Stimulated activated memory B cell treated with anti-CD40 and anti-IgM and Interleukin-4, amounts not matched to agents 10 μg/mL and 1 μg/mL and 100 μg/mL, for 72 hours (primary cell): ENCODE data around the gene CHD9.
A peak's percentile ranks its signal among the peaks of the same experiment; 100 is the strongest.
"Not testable (repeated sequence)": the region's sequence is repeated elsewhere in the genome, so short reads cannot be mapped to it uniquely, and the experiment has no call there.

Experiments
- ATAC-seq: fragments of 150-1000 bp; cut with Tn5 transposase; 2 replicates; pipeline ENCODE4 v1.10.0; 2021
- H3K27ac Mint-ChIP-seq: one replicate; pipeline ENCODE4 v1.8.0; 2022; ENCODE audit warnings: mild to moderate bottlenecking, mixed read lengths
- H3K27me3 Mint-ChIP-seq: one replicate; pipeline ENCODE4 v1.8.0; 2022; ENCODE audit warnings: mixed read lengths
- H3K36me3 Mint-ChIP-seq: one replicate; pipeline ENCODE4 v1.8.0; 2022; ENCODE audit warnings: mixed read lengths
- H3K4me1 Mint-ChIP-seq: one replicate; pipeline ENCODE4 v1.8.0; 2022; ENCODE audit warnings: mixed read lengths
- H3K4me3 Mint-ChIP-seq: one replicate; pipeline ENCODE4 v1.8.0; 2022; ENCODE audit warnings: mild to moderate bottlenecking, moderate library complexity, mixed read lengths
- H3K9me3 Mint-ChIP-seq: one replicate; pipeline ENCODE4 v1.8.0; 2022; ENCODE audit warnings: mixed read lengths

Gene CHD9

GRCh38 chr16:53042235-53042701 is 12.5 kb upstream of the CHD9 start:
- ATAC-seq: no peak
- no peaks in the 10 kb centered on the region for H3K36me3 Mint-ChIP-seq
- H3K27ac Mint-ChIP-seq: no peak overlapping the region
- peaks cover 20% of the 10 kb centered on the region for H3K27me3 Mint-ChIP-seq
- H3K4me3 Mint-ChIP-seq: no peak overlapping the region
- H3K9me3 Mint-ChIP-seq: peaks cover 4% of the 10 kb centered on the region
- H3K4me1 Mint-ChIP-seq: peaks cover 9% of the 10 kb centered on the region

- H3K27ac Mint-ChIP-seq: no peak overlapping the region
- ATAC-seq: no peak
- H3K27me3 Mint-ChIP-seq: peaks cover 20% of the 10 kb centered on the region
- H3K9me3 Mint-ChIP-seq: peaks cover 8% of the 10 kb centered on the region
- no peaks in the 10 kb centered on the region for H3K36me3 Mint-ChIP-seq
- peaks cover 9% of the 10 kb centered on the region for H3K4me1 Mint-ChIP-seq
- no peak overlapping the region for H3K4me3 Mint-ChIP-seq
Measured at GRCh38 chr16:53043428-53043831, 11.4 kb upstream of the CHD9 start.

GRCh38 chr16:53043986-53044601 is 10.7 kb upstream of the CHD9 start:
- Mint-ChIP-seq H3K9me3 (peaks cover 8% of the 10 kb centered on the region), H3K4me3 (no peak overlapping the region), H3K4me1 (peaks cover 9% of the 10 kb centered on the region), H3K36me3 (no peaks in the 10 kb centered on the region), H3K27me3 (peaks cover 20% of the 10 kb centered on the region), H3K27ac (no peak overlapping the region)
- ATAC-seq: no peak

- H3K36me3 Mint-ChIP-seq: no peaks in the 10 kb centered on the region
- H3K4me3 Mint-ChIP-seq: no peak overlapping the region
- ATAC-seq: no peak
- H3K27ac Mint-ChIP-seq: no peak overlapping the region
- peaks cover 7% of the 10 kb centered on the region for H3K9me3 Mint-ChIP-seq
- peaks cover 20% of the 10 kb centered on the region for H3K27me3 Mint-ChIP-seq
- H3K4me1 Mint-ChIP-seq: peaks cover 9% of the 10 kb centered on the region
Measured at GRCh38 chr16:53045341-53046220, 9.2 kb upstream of the CHD9 start.

- H3K27me3 Mint-ChIP-seq: peaks cover 20% of the 10 kb centered on the region
- H3K9me3 Mint-ChIP-seq, H3K27ac Mint-ChIP-seq, ATAC-seq, H3K4me1 Mint-ChIP-seq, H3K36me3 Mint-ChIP-seq, H3K4me3 Mint-ChIP-seq: not testable (repeated sequence)
Measured at GRCh38 chr16:53047515-53047914, 7.3 kb upstream of the CHD9 start.

GRCh38 chr16:53048139-53048915 is 6.5 kb upstream of the CHD9 start:
- Mint-ChIP-seq H3K9me3 (peaks cover 4% of the 10 kb centered on the region), H3K4me3 (no peak overlapping the region), H3K36me3 (no peaks in the 10 kb centered on the region), H3K4me1 (no peaks in the 10 kb centered on the region), H3K27ac (no peak overlapping the region), H3K27me3 (peaks cover 20% of the 10 kb centered on the region)
- no peak for ATAC-seq

GRCh38 chr16:53051255-53051654 is 3.5 kb upstream of the CHD9 start:
- not testable (repeated sequence) for H3K27ac Mint-ChIP-seq, H3K9me3 Mint-ChIP-seq, H3K4me3 Mint-ChIP-seq, H3K27me3 Mint-ChIP-seq, H3K36me3 Mint-ChIP-seq, ATAC-seq
- H3K4me1 Mint-ChIP-seq: peaks cover 18% of the 10 kb centered on the region

GRCh38 chr16:53052519-53053501 is 2.0 kb upstream of the CHD9 start, which contains the start of gene CHD9NB:
TSS of gene CHD9NB (minus strand) at chr16:53052897. CDS start at chr16:53044158, 8,739 bp downstream.
- Mint-ChIP-seq H3K27me3 (no peaks in the 10 kb centered on the region), H3K27ac (no peak within 1 kb of the TSS), H3K4me1 (peaks cover 30% of the 10 kb centered on the region), H3K9me3 (no peaks in the 10 kb centered on the region), H3K36me3 (no peaks in the 10 kb centered on the region), H3K4me3 (no peak within 1 kb of the TSS)
- no peak for ATAC-seq

GRCh38 chr16:53053967-53054669 is 673 bp upstream of the CHD9 start:
- peaks cover 4% of the 10 kb centered on the region for H3K36me3 Mint-ChIP-seq
- peaks cover 44% of the 10 kb centered on the region for H3K4me1 Mint-ChIP-seq
- H3K27me3 Mint-ChIP-seq: no peaks in the 10 kb centered on the region
- peak; percentile 75 for ATAC-seq
- H3K4me3 Mint-ChIP-seq: peak overlapping the region; percentile 98
- H3K27ac Mint-ChIP-seq: peak overlapping the region; percentile 96
- no peaks in the 10 kb centered on the region for H3K9me3 Mint-ChIP-seq

- H3K27ac Mint-ChIP-seq: peak overlapping the region; percentile 96
Measured at GRCh38 chr16:53055541-53056391, 975 bp downstream of the CHD9 start.

GRCh38 chr16:53056392-53056881 is 1.6 kb downstream of the CHD9 start:
- Mint-ChIP-seq H3K27ac (peak overlapping the region; percentile 96), H3K27me3 (no peaks in the 10 kb centered on the region), H3K9me3 (no peaks in the 10 kb centered on the region), H3K36me3 (peaks cover 5% of the 10 kb centered on the region), H3K4me1 (peaks cover 52% of the 10 kb centered on the region), H3K4me3 (peak overlapping the region; percentile 23)
- ATAC-seq: no peak

More at GRCh38 chr16:53055541-53056391, 975 bp downstream of the CHD9 start:
- Mint-ChIP-seq H3K36me3 (peaks cover 5% of the 10 kb centered on the region), H3K27me3 (no peaks in the 10 kb centered on the region), H3K9me3 (no peaks in the 10 kb centered on the region), H3K4me3 (peak overlapping the region; percentile 98), H3K4me1 (peaks cover 46% of the 10 kb centered on the region)
- no peak for ATAC-seq

GRCh38 chr16:53057658-53058057 is 2.9 kb downstream of the CHD9 start:
- H3K4me3 Mint-ChIP-seq: peak overlapping the region; percentile 18
- ATAC-seq: no peak
- H3K27me3 Mint-ChIP-seq: no peaks in the 10 kb centered on the region
- H3K9me3 Mint-ChIP-seq: no peaks in the 10 kb centered on the region
- H3K36me3 Mint-ChIP-seq: peaks cover 5% of the 10 kb centered on the region
- peak overlapping the region; percentile 88 for H3K27ac Mint-ChIP-seq
- H3K4me1 Mint-ChIP-seq: peaks cover 64% of the 10 kb centered on the region

GRCh38 chr16:53058441-53058840 is 3.6 kb downstream of the CHD9 start:
- ATAC-seq: no peak
- peaks cover 64% of the 10 kb centered on the region for H3K4me1 Mint-ChIP-seq
- peaks cover 5% of the 10 kb centered on the region for H3K36me3 Mint-ChIP-seq
- peak overlapping the region; percentile 42 for H3K4me3 Mint-ChIP-seq
- no peaks in the 10 kb centered on the region for H3K27me3 Mint-ChIP-seq
- H3K9me3 Mint-ChIP-seq: no peaks in the 10 kb centered on the region
- H3K27ac Mint-ChIP-seq: peak overlapping the region; percentile 88
